Spleen (tissue), 7 donors: Measurements from ENCODE around the gene FAM236B.
"Not testable (repeated sequence)": the region's sequence is repeated elsewhere in the genome, so short reads cannot be mapped to it uniquely, and the experiment has no call there.

Experiments
- CTCF ChIP-seq, 11 experiments: fragments of 200-600 bp in 7 of 11; fragments of 450-650 bp in 4 of 11; sonication (generic) in 4 of 11; IDR thresholded peaks in 8 of 11; conservative IDR thresholded peaks in 3 of 11; 1 replicate in 7 of 11; 2 replicates in 4 of 11; pipeline versions ENCODE4 v1.4.0 to v1.8.0; 2016 to 2021; ENCODE audit warnings: antibody characterized with exemption in 11 of 11, inconsistent platforms in 4 of 11, mild to moderate bottlenecking in 1 of 11
- POLR2AphosphoS5 ChIP-seq, 3 donors: sonication (generic); formaldehyde crosslinking; IDR thresholded peaks; one replicate each; pipeline ENCODE4 v1.5.1; 2017; ENCODE audit warnings: antibody characterized with exemption in 3 of 3
- donor health status: DM: no; HTN: no; CAD: no; lungs with moderate emphysema.
- donor health status: DM: no; HTN: no; CAD: no.
- donor health status: DM: no; HTN: no; CAD: no.

GRCh38 chrX:72788142-72788541, 5.7 kb upstream of the FAM236B start:
- TF ChIP-seq CTCF (IDR thresholded peaks at IDR 0.05 in 8 of 11, conservative IDR thresholded peaks at IDR 0.05 in 3 of 11); POLR2AphosphoS5 (IDR thresholded peaks at IDR 0.05): not testable (repeated sequence)
